ENCODE results near the gene HNRNPA2B1. TPM values are rescaled to one million over a fixed set of nuclear protein-coding genes. Genes with fewer than 3 reads are reported as not detected.

Gene HNRNPA2B1
- total and polyA plus RNA-seq, 2 of the 8 experiments (the other 6 are each of a cell fraction or from before 2014, with no cell fraction given), result 276 to 1,255 TPM

GRCh38 chr7:26153241-26153822 is 47.2 kb downstream of the HNRNPA2B1 start:
- Histone ChIP-seq H2BK15ac (ENCODE audit: low read length) (peak overlapping the region; percentile 92; the same call in 1 of the 2 replicates), H2BK5ac (ENCODE audit: low read depth, low read length) (peak overlapping the region; percentile 89; the same call in 1 of the 2 replicates), H3K36me3 (ENCODE audit: control insufficient read depth in 2 of 4, insufficient read depth in 4 of 4, low read length in 3 of 4) (no peaks in the 10 kb centered on the region), H3K4me3 (ENCODE audit: extremely low read depth in 1 of 4, insufficient read depth in 2 of 4, low read depth in 3 of 4, low read length in 4 of 4) (peak overlapping the region; percentile 65 to 99 (median 95)), H3K4me1 (replicated peaks in 1 of 4; ENCODE audit: control insufficient read depth in 3 of 4, insufficient read depth in 4 of 4, low read length in 3 of 4) (peaks cover 18 to 35% (median 22%) of the 10 kb centered on the region in 4 experiments), H3K79me1 (ENCODE audit: low read depth, low read length) (peaks cover 18% of the 10 kb centered on the region), H3K9me3 (ENCODE audit: insufficient read depth in 2 of 2, low read depth in 1 of 2, low read length in 1 of 2) (no peaks in the 10 kb centered on the region), H2BK20ac (ENCODE audit: low read length) (peak overlapping the region; percentile 76; the same call in 1 of the 2 replicates), H3K4ac (replicated peaks; ENCODE audit: insufficient read length, low read depth, low read length) (peak overlapping the region; percentile 96), H2AFZ (ENCODE audit: low read length) (no peak overlapping the region), H3K23me2 (ENCODE audit: low read depth, low read length) (peaks cover 6% of the 10 kb centered on the region), H3K18ac (ENCODE audit: extremely low read depth, low read length) (peak overlapping the region; percentile 91), H3K79me2 (ENCODE audit: control insufficient read depth in 1 of 2, insufficient read depth in 2 of 2, low read length in 2 of 2) (peaks cover 13 to 56% of the 10 kb centered on the region in 2 experiments), H2BK12ac (ENCODE audit: low read depth, low read length) (peak overlapping the region; percentile 98), H2BK120ac (replicated peaks; ENCODE audit: low read depth, low read length) (peak overlapping the region; percentile 76), H3K23ac (ENCODE audit: insufficient read length) (peak overlapping the region; percentile 36), H4K5ac (ENCODE audit: insufficient read length, low read depth, low read length) (no peak overlapping the region), H3K14ac (ENCODE audit: insufficient read length) (peak overlapping the region; percentile 95), H4K91ac (replicated peaks; ENCODE audit: insufficient read length, low read length) (peak overlapping the region; percentile 95), H3K27ac (ENCODE audit: low read depth, low read length) (peak overlapping the region; percentile 91), H3K4me2 (ENCODE audit: insufficient read depth in 1 of 2, low read depth in 2 of 2, low read length in 2 of 2) (peak overlapping the region; percentile 98 to 100), H4K20me1 (replicated peaks in 1 of 2; ENCODE audit: control insufficient read depth in 1 of 2, insufficient read depth in 2 of 2, low read length in 2 of 2) (peaks cover 19 to 20% of the 10 kb centered on the region in 2 experiments), H2AK5ac (ENCODE audit: low read depth, low read length) (peak overlapping the region; percentile 99), H3K56ac (replicated peaks; ENCODE audit: insufficient read length, low read depth, low read length) (peak overlapping the region; percentile 75), H3K27me3 (replicated peaks in 1 of 4; ENCODE audit: control insufficient read depth in 3 of 4, extremely low read depth in 1 of 4, insufficient read depth in 3 of 4, low read length in 3 of 4) (peaks cover 0 to 7% (median 0%) of the 10 kb centered on the region in 4 experiments; a peak in 2 of 7 replicates), H4K8ac (ENCODE audit: extremely low read depth, insufficient read depth, low read length) (peak overlapping the region; percentile 73; the same call in 1 of the 2 replicates), H3K9ac (replicated peaks in 1 of 4; ENCODE audit: extremely low read depth in 1 of 4, low read depth in 3 of 4, low read length in 3 of 4) (peak overlapping the region; percentile 85 to 90 (median 86))
- WGBS, 2 experiments (ENCODE audit: extremely low coverage in 1 of 2, insufficient coverage in 1 of 2, insufficient read length in 1 of 2, insufficient replicate concordance in 2 of 2, low coverage in 1 of 2, low lambda C conversion rate in 2 of 2, missing lambda C conversion rate in 1 of 2), result 3% methylated on average over 18 of the region's 18 CpGs; no CpG with 5 or more reads in 1 of the 2 experiments
- DNase-seq (ENCODE audit: low read depth in 1 of 2, low spot score in 2 of 2) (peak in 1 of 2 experiments; percentile 61), FAIRE-seq (peak; percentile 36)
- CTCF ChIA-PET (ENCODE audit: partially characterized antibody), result interaction anchor here (0.9 to 1.0 kb wide), 2 partner anchors 28 to 75 kb away, joined by 3 read pairs; no protein-coding TSS in a partner anchor
- TF ChIP-seq CHD1 (IDR thresholded peaks at IDR 0.05; ENCODE audit: low read depth, low read length) (peak; percentile 76; the same call in 1 of the 2 replicates), TAF7 (optimal IDR thresholded peaks at IDR 0.05; ENCODE audit: borderline replicate concordance, low read depth, low read length) (no peak), RAD21 (IDR thresholded peaks at IDR 0.05 in 1 of 2, conservative IDR thresholded peaks at IDR 0.05 in 1 of 2; ENCODE audit: low read depth in 2 of 2, low read length in 2 of 2) (peak in 1 of 2 experiments; percentile 13; a peak in 1 of 4 replicates), POLR2A (IDR thresholded peaks at IDR 0.05; ENCODE audit: control extremely low read depth in 1 of 2, low read depth in 2 of 2, low read length in 2 of 2) (peak in 1 of 2 experiments; percentile 70; a peak in 1 of 3 replicates), TEAD4 (IDR thresholded peaks at IDR 0.05; ENCODE audit: low read depth, low read length) (peak; percentile 73; the same call in 1 of the 2 replicates), KDM5A (IDR thresholded peaks at IDR 0.05; ENCODE audit: low read length) (no peak), POLR2AphosphoS5 (IDR thresholded peaks at IDR 0.05; ENCODE audit: low read depth, low read length) (peak; percentile 76; the same call in 1 of the 2 replicates), CEBPB (IDR thresholded peaks at IDR 0.05; ENCODE audit: low read depth, low read length) (no peak), HDAC2 (IDR thresholded peaks at IDR 0.05; ENCODE audit: borderline replicate concordance in 1 of 2, low read depth in 2 of 2, low read length in 2 of 2) (0 out of 4 replicates have a peak, but pooled peaks of 1 of the 2 experiments have one; percentile 26), FOSL1 (IDR thresholded peaks at IDR 0.05; ENCODE audit: insufficient read depth, low read depth, low read length) (no peak)
- POLR2A ChIA-PET (ENCODE audit: partially characterized antibody), result interaction anchor here (0.8 to 6.1 kb wide), 15 partner anchors 9 to 291 kb away, joined by 3 to 56 read pairs (median 8); partner anchors contain the start of genes CBX3 and HNRNPA2B1

Data from H1 (cell line).